Measurements from ENCODE around the gene LASP1. TPM values are rescaled to one million over a fixed set of nuclear protein-coding genes. Genes with fewer than 3 reads are reported as not detected.

The LASP1 gene
- total and polyA plus RNA-seq, 2 of the 4 experiments (the other 2 are of a cell fraction) = 79.8 to 262 TPM

DNA sequence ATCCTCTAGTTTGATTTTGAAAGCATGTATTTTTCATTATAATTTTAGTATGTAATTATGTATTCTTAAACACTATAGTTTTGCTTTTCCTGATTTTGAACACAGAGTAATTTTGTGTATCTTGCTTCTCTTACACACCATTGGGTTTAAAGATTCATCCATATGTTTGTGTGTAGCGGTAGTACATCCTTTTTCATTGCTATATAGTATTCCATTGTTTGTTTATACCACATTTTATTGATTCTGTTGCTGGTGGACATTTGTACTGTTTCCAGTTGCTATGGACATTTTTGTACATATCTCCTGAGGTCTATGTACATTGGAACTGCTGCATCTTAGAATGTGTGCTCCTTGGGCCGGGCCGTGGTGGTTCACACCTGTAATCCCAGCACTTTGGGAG lies 35.0 kb downstream of the LASP1 start (continued):
- TF ChIP-seq FOS (IDR thresholded peaks at IDR 0.05; ENCODE audit: low read depth, low read length) = no peak
- no peak for TF ChIP-seq NFE2L2 (IDR thresholded peaks at IDR 0.05; ENCODE audit: low read depth, low read length)
- TF ChIP-seq RAD21 (IDR thresholded peaks at IDR 0.05; ENCODE audit: low read length) = no peak
- no peak for TF ChIP-seq POLR2A (IDR thresholded peaks at IDR 0.05; ENCODE audit: low read depth, low read length)

DNA sequence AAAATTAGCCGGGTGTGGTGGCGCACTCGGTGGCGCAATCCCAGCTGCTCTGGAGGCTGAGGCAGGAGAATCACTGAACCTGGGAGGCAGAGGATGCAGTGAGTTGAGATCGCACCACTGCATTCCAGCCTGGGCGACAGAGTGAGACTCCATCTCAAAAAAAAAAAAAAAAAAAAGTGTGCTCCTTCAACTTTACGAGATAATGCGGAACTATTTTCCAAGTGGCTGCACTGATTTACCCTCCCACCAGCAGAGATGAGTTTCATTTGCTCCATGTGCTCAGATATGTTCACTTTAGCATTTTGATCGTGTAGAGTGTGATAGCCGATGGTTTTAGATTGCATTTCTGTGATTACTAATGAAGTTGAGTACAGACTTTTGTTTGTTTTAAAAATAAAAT lies 35.5 kb downstream of the LASP1 start:
- no peak for DNase-seq
- in situ Hi-C loops (cut with MboI; ENCODE audit: low sequenced_read_pairs) = no loop called here
- TF ChIP-seq CHD1 (IDR thresholded peaks at IDR 0.05; ENCODE audit: low read depth, low read length) (no peak), FOS (IDR thresholded peaks at IDR 0.05; ENCODE audit: low read depth, low read length) (no peak), RCOR1 (IDR thresholded peaks at IDR 0.05; ENCODE audit: insufficient replicate concordance, low read length) (no peak), POLR2A (IDR thresholded peaks at IDR 0.05; ENCODE audit: low read depth, low read length) (no peak), SMC3 (IDR thresholded peaks at IDR 0.05; ENCODE audit: low read depth, low read length) (no peak), RFX5 (IDR thresholded peaks at IDR 0.05; ENCODE audit: low read depth, low read length) (no peak), RAD21 (IDR thresholded peaks at IDR 0.05; ENCODE audit: low read length) (no peak), NFE2L2 (IDR thresholded peaks at IDR 0.05; ENCODE audit: low read depth, low read length) (no peak), MXI1 (IDR thresholded peaks at IDR 0.05; ENCODE audit: borderline replicate concordance, low read depth, low read length) (no peak), MAZ (IDR thresholded peaks at IDR 0.05; ENCODE audit: borderline replicate concordance, low read depth, low read length) (no peak), CEBPB (IDR thresholded peaks at IDR 0.05; ENCODE audit: low read depth, low read length) (no peak), BHLHE40 (IDR thresholded peaks at IDR 0.05; ENCODE audit: low read depth, low read length) (no peak)
- TF ChIP-seq, protein P1, sequence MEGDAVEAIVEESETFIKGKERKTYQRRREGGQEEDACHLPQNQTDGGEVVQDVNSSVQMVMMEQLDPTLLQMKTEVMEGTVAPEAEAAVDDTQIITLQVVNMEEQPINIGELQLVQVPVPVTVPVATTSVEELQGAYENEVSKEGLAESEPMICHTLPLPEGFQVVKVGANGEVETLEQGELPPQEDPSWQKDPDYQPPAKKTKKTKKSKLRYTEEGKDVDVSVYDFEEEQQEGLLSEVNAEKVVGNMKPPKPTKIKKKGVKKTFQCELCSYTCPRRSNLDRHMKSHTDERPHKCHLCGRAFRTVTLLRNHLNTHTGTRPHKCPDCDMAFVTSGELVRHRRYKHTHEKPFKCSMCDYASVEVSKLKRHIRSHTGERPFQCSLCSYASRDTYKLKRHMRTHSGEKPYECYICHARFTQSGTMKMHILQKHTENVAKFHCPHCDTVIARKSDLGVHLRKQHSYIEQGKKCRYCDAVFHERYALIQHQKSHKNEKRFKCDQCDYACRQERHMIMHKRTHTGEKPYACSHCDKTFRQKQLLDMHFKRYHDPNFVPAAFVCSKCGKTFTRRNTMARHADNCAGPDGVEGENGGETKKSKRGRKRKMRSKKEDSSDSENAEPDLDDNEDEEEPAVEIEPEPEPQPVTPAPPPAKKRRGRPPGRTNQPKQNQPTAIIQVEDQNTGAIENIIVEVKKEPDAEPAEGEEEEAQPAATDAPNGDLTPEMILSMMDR (conservative IDR thresholded peaks at IDR 0.05; ENCODE audit: low read depth, low read length) = no peak
- TF ChIP-seq, protein P2, sequence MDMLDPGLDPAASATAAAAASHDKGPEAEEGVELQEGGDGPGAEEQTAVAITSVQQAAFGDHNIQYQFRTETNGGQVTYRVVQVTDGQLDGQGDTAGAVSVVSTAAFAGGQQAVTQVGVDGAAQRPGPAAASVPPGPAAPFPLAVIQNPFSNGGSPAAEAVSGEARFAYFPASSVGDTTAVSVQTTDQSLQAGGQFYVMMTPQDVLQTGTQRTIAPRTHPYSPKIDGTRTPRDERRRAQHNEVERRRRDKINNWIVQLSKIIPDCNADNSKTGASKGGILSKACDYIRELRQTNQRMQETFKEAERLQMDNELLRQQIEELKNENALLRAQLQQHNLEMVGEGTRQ (IDR thresholded peaks at IDR 0.05; ENCODE audit: low read depth, low read length) = no peak

More for the DNA sequence above, 35.5 kb downstream of the LASP1 start:
- Histone ChIP-seq H4K8ac (ENCODE audit: low read depth in 2 of 2, low read length in 2 of 2) (no peak overlapping the region), H3K4ac (ENCODE audit: low read depth, low read length) (no peak overlapping the region), H4K91ac (ENCODE audit: insufficient read depth, low read depth, low read length) (no peak overlapping the region), H3K27ac (ENCODE audit: insufficient read depth, low read length) (no peak overlapping the region), H3K14ac (replicated peaks; ENCODE audit: low read depth, low read length) (no peak overlapping the region), H3K18ac (ENCODE audit: low read depth, low read length) (no peak overlapping the region), H2AK5ac (ENCODE audit: low read depth, low read length) (no peak overlapping the region), H3K4me3 (ENCODE audit: insufficient read depth, low read depth, low read length) (no peak overlapping the region), H3K36me3 (ENCODE audit: control insufficient read depth, insufficient read depth, low read length) (peaks cover 55% of the 10 kb centered on the region), H3K56ac (ENCODE audit: extremely low read depth, insufficient read depth, low read length) (no peak overlapping the region), H4K5ac (ENCODE audit: low read depth, low read length) (no peak overlapping the region), H2BK5ac (ENCODE audit: low read depth, low read length, poor library complexity, severe bottlenecking) (no peak overlapping the region), H3K9me3 (ENCODE audit: control insufficient read depth, insufficient read depth, low read length) (no peaks in the 10 kb centered on the region), H3K4me2 (ENCODE audit: low read depth, low read length) (no peak overlapping the region), H3K4me1 (ENCODE audit: control insufficient read depth, insufficient read depth, low read length) (peaks cover 14% of the 10 kb centered on the region), H3K9ac (ENCODE audit: low read depth, low read length) (no peak overlapping the region), H2BK20ac (ENCODE audit: low read depth, low read length) (no peak overlapping the region), H4K20me1 (ENCODE audit: insufficient read depth, low read length) (peaks cover 95% of the 10 kb centered on the region), H2BK15ac (ENCODE audit: low read depth, low read length) (no peak overlapping the region), H2BK120ac (ENCODE audit: low read depth, low read length) (no peak overlapping the region), H3K23ac (ENCODE audit: low read depth, low read length) (no peak overlapping the region), H3K27me3 (ENCODE audit: control insufficient read depth, insufficient read depth, low read length) (no peaks in the 10 kb centered on the region), H3K79me1 (ENCODE audit: low read depth in 1 of 2, low read length in 2 of 2) (peaks cover 30 to 86% of the 10 kb centered on the region in 2 experiments), H2AK9ac (replicated peaks; ENCODE audit: low read depth, low read length, poor library complexity) (no peak overlapping the region), H3K9me1 (ENCODE audit: insufficient read depth, low read length) (peaks cover 37% of the 10 kb centered on the region), H2AFZ (replicated peaks; ENCODE audit: low read length, poor library complexity) (no peak overlapping the region)
- no TSS peak for BruUV-seq (replicated peaks)
- ChIA-PET POLR2A (ENCODE audit: unreplicated experiment) (no interaction called here), CTCF (no interaction called here)
- intact Hi-C loops (cut with micrococcal nuclease) = no loop called here
- dilution Hi-C loops (cut with HindIII; ENCODE audit: low sequenced_read_pairs, unreplicated experiment) = no loop called here
- ATAC-seq (ENCODE audit: low read depth) = no peak
- whole genome bisulfite sequencing, 2 experiments (ENCODE audit: extremely low coverage in 2 of 2, insufficient read length in 1 of 2) = 80% methylated on average over 4 of the region's 10 CpGs; no CpG with 5 or more reads in 1 of the 2 experiments

Measured in IMR-90 (cell line).